ENCODE measurements around the gene ADAD1.

Gene ADAD1

GRCh38 chr4:122450847-122451246 lies 72.0 kb downstream of the ADAD1 start:
- peak; percentile 57 for TF ChIP-seq CTCF (IDR thresholded peaks at IDR 0.05; ENCODE audit: insufficient read depth, low read depth, low read length, missing control alignments)
- DNase-seq (ENCODE audit: low read depth) = peak; percentile 50
- H3K4me3 ChIP-seq (ENCODE audit: low read length) = no peak overlapping the region

GRCh38 chr4:122453384-122453995 lies 74.7 kb downstream of the ADAD1 start:
- H3K4me3 ChIP-seq (ENCODE audit: low read length) = no peak overlapping the region
- DNase-seq (ENCODE audit: low read depth) = no peak
- TF ChIP-seq CTCF (IDR thresholded peaks at IDR 0.05; ENCODE audit: insufficient read depth, low read depth, low read length, missing control alignments) = no peak

- no peak within 1 kb of the TSS for H3K4me3 ChIP-seq (ENCODE audit: low read length)
- no peak for TF ChIP-seq CTCF (IDR thresholded peaks at IDR 0.05; ENCODE audit: insufficient read depth, low read depth, low read length, missing control alignments)
- no peak for DNase-seq (ENCODE audit: low read depth)
These were observed 77.7 kb downstream of the ADAD1 start, which contains the start of gene IL2 for GRCh38 chr4:122456231-122457116. IL2 (minus strand) TSS chr4:122456725; CDS start chr4:122456440, 285 bp downstream.

- DNase-seq (ENCODE audit: low read depth) = peak; percentile 73
- TF ChIP-seq CTCF (IDR thresholded peaks at IDR 0.05; ENCODE audit: insufficient read depth, low read depth, low read length, missing control alignments) = no peak
- peak overlapping the region; percentile 30 for H3K4me3 ChIP-seq (ENCODE audit: low read length)
These were observed 79.8 kb downstream of the ADAD1 start for GRCh38 chr4:122458625-122459024.

- DNase-seq (ENCODE audit: low read depth) = no peak
- no peak overlapping the region for H3K4me3 ChIP-seq (ENCODE audit: low read length)
- no peak for TF ChIP-seq CTCF (IDR thresholded peaks at IDR 0.05; ENCODE audit: insufficient read depth, low read depth, low read length, missing control alignments)
These were observed 90.6 kb downstream of the ADAD1 start for GRCh38 chr4:122469457-122469856.

- TF ChIP-seq CTCF (IDR thresholded peaks at IDR 0.05; ENCODE audit: insufficient read depth, low read depth, low read length, missing control alignments) = no peak
- DNase-seq (ENCODE audit: low read depth) = no peak
- no peak overlapping the region for H3K4me3 ChIP-seq (ENCODE audit: low read length)
These were observed 96.4 kb downstream of the ADAD1 start for GRCh38 chr4:122475233-122475632.

Data from epithelial cell of esophagus (primary cell).